NCI-H2107 treated with DMSO at 0.1 percent for 48 hours (cell line): ENCODE measurements around the gene MALSU1.
"Not testable (repeated sequence)": the region's sequence is repeated elsewhere in the genome, so short reads cannot be mapped to it uniquely, and the experiment has no call there.

Experiments used
- DNase-seq: peaks from one replicate; lab custom pipeline; 2025; ENCODE audit not compliant: unreplicated experiment; lab: John Stamatoyannopoulos, UW

Gene MALSU1

GRCh38 chr7:23285657-23286646, 13.2 kb upstream of the MALSU1 start:
- no peak for DNase-seq

- DNase-seq, result no peak
These were observed 11.5 kb upstream of the MALSU1 start for GRCh38 chr7:23287612-23288011.

GRCh38 chr7:23290993-23291392, 8.1 kb upstream of the MALSU1 start:
- no peak for DNase-seq

DNA sequence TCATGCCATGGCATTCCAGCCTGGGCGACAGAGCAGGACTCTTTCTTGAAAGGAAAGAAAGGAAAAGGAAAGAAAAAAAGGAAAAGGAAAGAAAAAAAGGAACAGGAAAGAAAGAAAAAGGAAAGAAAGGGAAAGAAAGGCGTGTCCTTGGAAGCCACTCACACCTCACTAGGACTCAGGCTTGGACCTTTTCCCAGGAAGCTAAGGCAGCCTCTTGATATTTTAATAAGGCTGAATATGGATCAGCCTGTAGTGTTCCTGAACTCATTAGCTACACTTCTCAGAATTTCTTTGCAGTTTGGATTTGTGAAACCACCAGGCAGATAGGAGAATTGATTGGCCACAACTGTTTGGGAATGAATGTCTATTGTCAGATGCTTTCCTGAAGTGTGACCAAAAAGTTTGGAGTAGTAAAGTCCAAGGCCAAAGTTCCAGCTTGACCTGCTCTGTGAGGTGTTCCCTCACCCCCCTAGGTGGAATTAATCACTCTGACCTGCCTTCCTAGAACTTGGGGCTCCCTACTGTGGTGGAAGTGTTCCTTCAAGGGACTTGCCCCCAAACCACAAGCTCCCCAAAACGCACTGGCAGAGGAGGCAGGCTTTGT, 7.1 kb upstream of the MALSU1 start:
- DNase-seq, result no peak

DNA sequence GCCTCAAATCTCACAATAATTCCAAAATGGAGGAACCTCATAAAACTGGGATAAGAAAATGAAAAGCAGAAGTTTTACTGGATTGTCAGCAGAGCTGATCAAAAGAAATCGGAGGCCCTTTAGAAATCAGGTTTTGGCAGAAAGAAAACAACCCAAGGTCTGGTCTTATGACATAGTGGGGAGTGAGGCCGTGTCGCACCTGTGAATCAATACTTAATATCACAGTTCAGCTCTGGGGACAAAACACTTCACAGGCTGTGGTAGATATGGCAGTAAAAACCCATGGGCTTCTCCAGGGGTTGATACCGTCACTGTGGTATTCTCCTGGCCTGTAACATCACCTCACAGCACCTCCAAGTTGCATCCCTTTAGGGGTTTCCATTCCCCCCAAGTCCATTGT, 6.5 kb upstream of the MALSU1 start:
- DNase-seq, result no peak

DNA sequence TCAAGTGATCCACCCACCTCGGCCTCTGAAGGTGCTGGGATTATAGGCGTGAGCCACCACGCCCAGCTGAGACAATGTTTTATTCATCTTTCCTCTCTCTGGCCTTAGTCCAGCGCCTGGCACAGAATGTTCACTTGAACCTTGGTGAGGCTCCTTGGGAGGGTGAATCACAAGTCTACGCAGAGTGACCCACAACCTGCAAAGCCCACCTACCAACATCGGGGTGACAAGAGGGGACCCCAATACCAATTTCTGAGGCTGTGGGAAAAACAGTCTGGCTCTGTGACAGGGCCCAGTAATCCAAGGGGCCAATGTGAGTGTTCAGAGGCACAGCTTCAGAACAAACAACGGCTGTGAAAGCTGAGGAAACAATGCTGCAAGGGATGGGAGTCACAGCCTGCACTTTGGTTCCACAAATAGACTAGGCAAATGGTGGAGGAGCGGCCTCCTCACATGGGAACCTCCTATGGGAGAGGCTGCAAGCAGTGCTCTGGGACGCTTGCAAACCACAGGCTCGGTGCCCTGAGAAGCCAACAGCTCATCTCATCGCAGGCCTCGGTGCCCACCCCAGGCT, 5.6 kb upstream of the MALSU1 start:
- no peak for DNase-seq

GRCh38 chr7:23294549-23295400, 4.4 kb upstream of the MALSU1 start:
- DNase-seq, result no peak

DNA sequence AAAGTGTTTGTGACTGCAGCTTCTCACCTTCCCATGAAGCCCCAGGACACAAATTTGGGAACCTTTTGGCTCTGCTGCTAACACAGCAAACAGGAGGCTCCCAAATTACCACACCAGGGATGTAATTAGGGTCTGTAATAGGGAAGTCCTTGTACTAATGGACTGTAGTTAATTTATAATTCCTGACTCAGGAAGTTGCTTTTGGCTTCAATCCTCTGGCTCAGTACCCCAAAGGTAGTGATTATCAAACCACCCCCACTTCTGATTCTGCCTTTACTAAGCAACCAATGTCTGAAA, 3.8 kb upstream of the MALSU1 start:
- DNase-seq, result no peak

- DNase-seq, result no peak
These were observed 828 bp upstream of the MALSU1 start for GRCh38 chr7:23298141-23298881.

- DNase-seq, result no peak
These were observed 696 bp downstream of the MALSU1 start for GRCh38 chr7:23299770-23300300.

GRCh38 chr7:23306936-23307521, 7.9 kb downstream of the MALSU1 start:
- DNase-seq, result no peak

- DNase-seq, result no peak
These were observed 9.6 kb downstream of the MALSU1 start for GRCh38 chr7:23308754-23309153.

- DNase-seq, result not testable (repeated sequence)
These were observed 13.0 kb downstream of the MALSU1 start for GRCh38 chr7:23312141-23312540.

DNA sequence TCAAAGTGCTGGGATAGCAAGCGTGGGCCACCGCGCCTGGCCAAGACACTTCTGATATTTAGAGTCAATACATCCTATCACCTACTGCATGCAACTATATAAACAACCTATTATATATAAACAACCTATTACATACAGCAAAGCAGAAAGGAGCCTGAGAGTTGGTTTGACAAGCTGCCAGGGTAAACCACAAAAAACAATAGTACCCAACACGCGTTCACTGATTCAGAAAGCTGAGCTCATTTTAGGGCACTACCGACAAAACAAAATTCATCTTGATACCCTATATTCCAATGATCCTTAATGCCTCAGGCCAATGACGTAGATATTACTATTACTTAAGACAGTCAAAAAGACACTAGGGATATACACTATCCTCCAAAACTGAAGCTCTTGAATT, 16.2 kb downstream of the MALSU1 start:
- peak; percentile 94 for DNase-seq

DNA sequence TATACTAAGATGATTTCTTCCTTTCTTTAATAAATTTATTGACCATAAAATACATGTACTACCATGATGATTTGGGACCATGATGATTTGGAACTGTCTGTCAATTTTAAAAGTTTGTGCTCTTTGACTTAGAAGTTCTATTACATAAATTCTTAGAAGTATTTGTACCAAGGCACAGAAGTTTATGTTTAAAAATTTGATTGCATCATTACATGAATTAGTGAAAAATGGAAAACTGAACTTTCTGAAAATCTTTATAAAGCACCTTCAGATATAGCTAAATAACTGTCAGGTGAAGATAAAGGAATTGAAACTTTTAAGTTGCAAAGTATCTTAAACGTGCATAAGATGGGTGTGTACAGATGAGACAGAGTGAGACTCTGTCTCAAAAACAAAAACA, 32.0 kb downstream of the MALSU1 start:
- no peak for DNase-seq

- no peak for DNase-seq
These were observed 33.1 kb downstream of the MALSU1 start for GRCh38 chr7:23332193-23332592.

- DNase-seq, result no peak
These were observed 33.9 kb downstream of the MALSU1 start for GRCh38 chr7:23332910-23333612.

DNA sequence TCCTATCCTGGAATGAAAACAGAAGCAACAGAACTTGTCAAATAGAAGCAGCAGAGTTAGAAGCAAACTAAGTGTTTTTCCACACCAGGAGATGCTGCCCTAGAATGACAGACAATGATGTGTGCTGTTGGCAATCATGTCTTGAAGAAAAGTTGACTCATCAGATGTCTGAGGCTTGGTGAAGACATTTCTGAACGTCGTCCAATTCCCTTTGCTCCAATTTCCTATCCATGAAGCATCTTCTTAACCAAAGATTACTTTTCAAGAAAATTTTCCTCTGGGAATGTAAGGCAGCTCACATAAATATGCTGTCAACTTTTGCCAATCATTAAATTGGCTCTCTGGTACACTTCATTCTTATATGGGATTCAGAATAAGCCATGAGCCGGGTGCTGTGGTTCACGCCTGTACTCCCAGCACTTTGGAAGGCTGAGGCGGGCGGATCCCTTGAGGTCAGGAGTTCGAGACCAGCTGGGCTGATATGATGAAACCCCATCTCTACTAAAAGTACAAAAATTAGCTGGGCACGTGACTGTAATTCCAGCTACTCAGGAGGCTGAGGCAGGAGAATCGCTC, 34.6 kb downstream of the MALSU1 start:
- no peak for DNase-seq

DNA sequence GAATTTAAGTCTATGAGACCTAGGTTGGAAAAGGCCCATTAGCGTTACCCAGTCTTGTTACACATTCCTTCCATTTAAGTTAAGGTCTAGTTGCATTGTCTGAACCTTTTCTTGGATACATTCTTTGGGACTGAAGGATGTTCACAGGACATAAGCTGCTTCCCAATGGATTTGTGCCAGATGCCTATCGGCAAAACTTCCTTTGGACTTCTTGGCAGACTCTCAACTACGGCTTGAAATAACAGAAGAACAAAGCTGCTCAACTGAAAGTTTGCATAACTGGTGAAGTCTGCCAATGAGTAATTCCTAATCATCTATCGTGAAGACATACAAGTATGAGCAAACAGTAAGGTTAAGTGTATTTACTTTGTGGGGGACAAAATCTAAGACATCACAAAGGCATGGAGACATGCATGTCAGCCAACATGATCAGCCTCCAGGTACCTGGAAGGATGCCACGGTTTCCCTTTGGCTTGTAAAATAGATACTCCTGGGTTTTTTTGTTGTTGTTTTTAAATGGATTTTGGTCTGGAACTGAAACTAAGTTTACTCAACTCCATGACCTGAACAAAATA, 35.4 kb downstream of the MALSU1 start:
- no peak for DNase-seq
